CD4-positive, alpha-beta T cell treated with Interferon alpha-2 for 1 hour (primary cell): ENCODE data around the gene NR5A1.

Experiments used
- DNase-seq, 2 donors: peaks; one replicate each; pipeline ENCODE4 v3.0.0-alpha.2; 2020 to 2022

Gene NR5A1

GRCh38 chr9:124506931-124507879 is at the start of gene NR5A1:
Gene NR5A1, minus strand, starts transcription at chr9:124507399. Its CDS starts 4,004 bp downstream, at chr9:124503395.
- no peak for DNase-seq

GRCh38 chr9:124555043-124555442 is 47.8 kb upstream of the NR5A1 start:
- no peak for DNase-seq

DNA sequence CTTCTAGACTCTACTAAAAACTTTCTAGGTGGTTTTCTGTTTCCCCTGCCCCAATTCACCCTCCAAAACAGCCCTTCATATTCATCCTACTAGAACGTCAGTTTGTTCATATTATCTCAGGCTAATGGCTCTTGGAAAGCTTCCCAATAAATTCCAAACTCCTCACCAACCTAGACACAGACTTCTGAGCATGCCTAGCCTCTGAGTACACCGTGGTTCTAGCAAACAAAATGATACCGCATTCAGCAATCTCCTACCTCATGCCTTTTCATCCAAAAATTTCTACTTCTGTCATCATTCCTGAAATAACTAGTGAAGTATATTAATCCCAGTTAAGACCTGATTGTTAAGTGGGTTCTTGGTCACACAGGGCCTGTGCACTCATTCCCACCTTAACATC is 46.5 kb upstream of the NR5A1 start:
- no peak for DNase-seq

- DNase-seq: no peak
Measured at GRCh38 chr9:124552273-124552605, 45.0 kb upstream of the NR5A1 start.

GRCh38 chr9:124551472-124552272 is 44.5 kb upstream of the NR5A1 start:
- DNase-seq: peak in 1 of 2 donors; percentile 5

DNA sequence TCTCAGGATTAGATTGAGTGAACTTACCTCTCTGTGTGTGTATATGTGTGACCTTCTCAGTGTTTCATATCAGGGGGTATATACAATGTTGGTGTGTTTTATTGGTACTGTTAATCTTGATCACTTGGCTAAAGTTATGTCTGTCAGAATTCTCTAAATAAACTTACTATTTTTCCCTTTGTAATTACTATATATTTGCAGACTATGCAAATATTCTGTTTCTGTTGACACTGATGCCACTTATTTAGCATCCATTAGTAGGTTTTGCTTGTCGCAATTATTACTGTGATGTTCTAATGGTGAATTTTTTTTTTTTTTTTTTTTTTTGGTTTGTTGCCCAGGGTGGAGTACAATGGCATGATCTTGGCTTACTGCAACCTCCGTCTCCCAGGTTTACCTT is 42.9 kb upstream of the NR5A1 start:
- no peak for DNase-seq

GRCh38 chr9:124549016-124549415 is 41.8 kb upstream of the NR5A1 start:
- DNase-seq: no peak

DNA sequence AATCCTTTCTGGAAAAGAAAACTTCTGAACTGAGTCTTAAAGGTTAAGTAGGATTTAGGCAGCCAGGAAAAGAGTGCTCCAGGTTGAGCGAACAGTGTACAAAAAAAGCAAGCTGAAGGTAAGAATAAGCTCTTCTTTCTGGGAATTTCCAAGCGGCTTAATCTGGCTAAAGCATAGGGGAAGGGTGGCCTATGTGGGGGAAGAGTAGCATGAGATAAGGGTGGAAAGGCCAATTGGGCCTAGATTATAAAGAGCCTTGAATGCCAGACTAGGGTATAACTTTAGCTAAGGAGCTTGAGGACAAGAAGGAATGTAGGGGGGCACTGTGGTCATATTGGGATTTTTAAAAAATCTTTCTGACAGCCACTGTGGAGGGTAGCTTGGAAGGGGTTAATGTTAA is 37.3 kb upstream of the NR5A1 start:
- DNase-seq: no peak

DNA sequence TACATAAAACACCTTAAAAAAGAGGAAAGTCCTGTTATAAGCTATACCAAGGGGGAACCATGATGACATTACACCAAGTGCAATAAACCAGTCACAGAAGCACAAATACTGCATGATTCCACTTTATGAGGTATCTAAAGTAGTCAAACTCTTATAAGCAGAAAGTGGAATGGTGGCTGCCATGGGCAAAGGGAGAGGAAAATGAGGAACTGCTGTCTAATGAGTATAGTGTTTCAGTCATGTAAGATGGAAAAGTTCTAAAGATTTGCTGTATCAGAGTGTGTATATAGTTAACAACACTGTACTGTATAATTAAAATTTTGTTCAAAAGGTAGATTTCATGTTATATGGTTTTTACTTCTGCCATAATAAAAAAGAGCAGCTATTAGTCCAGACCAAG is 34.6 kb upstream of the NR5A1 start:
- no peak for DNase-seq

DNA sequence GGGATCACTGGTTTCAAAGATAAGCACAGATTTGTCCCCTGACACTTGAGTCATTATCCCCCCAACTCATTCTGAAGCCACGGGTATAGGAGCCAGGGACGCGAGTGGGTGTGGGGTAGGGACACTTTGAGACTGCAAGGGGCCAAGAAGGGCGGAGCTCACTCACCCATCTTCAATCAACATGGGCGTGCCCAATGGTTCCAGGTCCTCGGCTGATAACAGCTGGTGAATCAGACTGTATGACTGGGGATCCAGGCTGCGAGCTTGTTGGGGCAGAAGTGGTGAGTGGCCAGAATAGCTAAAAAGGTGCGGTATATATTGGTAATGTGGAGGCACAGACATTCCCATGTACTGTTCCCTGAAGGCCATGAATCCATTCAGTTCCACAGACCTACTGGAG is 30.7 kb upstream of the NR5A1 start:
- DNase-seq: no peak

GRCh38 chr9:124535846-124536245 is 28.6 kb upstream of the NR5A1 start:
- DNase-seq: no peak

DNA sequence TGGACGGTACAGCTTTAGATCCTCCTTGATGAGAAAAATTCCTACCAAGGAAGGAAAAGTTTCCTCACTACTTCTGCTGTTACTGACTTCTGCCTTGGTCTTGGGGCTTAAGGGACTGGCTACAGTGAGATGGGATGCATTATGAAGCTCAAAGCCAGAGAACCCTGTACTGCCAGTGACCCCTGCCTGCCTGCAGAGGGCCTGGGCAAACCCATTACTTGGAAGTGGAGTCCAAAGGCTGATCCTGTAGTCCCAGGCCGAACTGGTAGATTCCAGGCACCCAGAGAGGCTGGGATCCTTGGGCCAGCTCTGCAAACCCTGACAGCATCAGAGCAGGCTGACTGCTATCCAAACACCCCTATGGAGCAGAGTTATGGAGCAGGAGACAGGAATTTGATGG is 25.7 kb upstream of the NR5A1 start:
- DNase-seq: no peak

DNA sequence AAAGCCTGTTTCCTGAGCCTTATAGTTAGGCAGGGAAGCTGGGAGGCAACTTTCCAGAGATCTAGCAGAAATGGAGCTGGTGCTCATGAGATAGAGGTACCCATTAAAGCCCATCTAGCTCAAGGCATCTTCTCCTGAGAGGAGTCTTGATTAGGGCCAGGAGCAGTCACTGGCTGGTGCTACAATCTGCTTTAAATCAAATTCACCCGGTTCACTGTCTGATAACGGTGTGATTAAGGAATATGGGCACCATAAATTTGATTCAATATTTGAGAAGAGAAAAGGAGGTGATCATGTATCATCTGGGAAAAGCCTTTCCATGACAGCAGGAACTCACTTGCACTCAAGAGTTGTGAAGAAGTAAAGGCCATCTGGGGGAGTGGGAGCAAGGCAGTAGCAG is 23.9 kb upstream of the NR5A1 start:
- DNase-seq: no peak

- DNase-seq: no peak
Measured at GRCh38 chr9:124530246-124530645, 23.0 kb upstream of the NR5A1 start.

DNA sequence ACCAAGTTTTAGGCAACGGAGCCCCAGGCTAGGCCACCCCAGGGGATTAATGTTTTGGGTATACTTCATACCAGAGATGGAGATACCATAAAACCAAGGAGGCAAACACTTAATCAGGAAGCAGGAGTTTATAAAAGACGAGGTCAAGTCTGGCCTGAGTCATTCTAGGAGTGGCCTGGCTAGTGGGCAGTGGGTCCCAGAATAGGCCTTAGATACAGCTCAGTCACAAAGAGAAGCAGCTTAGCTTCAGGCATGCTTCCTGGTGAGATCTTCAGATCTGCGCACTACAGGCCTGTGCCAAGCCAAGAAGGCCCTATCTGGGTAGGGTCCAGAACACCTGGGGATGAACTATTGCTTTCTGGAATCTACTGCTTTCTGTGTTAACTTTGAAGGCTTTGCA is 20.6 kb upstream of the NR5A1 start:
- no peak for DNase-seq

DNA sequence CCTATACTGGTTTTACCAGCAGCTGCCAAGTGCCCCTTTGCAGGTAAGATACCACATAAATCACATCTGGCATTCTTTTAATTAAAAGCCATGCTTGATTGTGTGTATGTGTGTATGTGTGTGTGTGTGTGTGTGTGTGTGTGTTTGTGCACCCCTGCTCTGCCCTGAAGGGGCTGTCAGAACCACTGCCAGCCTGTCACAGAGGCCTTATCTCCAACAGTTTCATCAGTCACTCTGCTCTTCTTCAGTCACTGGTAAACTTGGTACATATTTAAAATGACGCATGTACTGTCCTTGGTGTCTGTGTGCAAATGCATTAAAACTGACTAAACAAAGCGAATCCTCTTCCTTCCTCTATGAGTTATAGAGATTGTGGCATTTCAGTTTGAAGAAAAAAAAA is 19.0 kb upstream of the NR5A1 start:
- no peak for DNase-seq

GRCh38 chr9:124522121-124523098 is 15.2 kb upstream of the NR5A1 start:
- no peak for DNase-seq

GRCh38 chr9:124521142-124521541 is 13.9 kb upstream of the NR5A1 start:
- no peak for DNase-seq

DNA sequence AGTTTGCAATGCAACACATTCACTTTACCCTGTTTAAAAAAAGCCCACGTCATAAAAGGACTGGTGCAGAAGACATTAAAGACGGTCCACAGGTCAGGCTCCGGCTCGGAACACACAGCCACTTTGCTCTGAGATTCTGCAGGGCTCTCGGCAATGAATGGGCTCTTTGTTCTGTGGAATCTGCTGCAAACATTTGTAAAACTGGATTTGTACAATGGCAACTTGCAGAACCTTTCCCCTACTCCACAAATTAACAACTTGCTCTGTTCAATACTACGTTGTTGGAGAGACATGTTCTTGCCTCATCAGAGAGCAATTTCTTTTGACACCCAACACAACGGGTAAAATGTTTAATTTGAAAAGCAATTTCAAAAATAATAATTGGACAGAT is 13.0 kb upstream of the NR5A1 start:
- DNase-seq: no peak

GRCh38 chr9:124518116-124518515 is 10.9 kb upstream of the NR5A1 start:
- DNase-seq: no peak

GRCh38 chr9:124517600-124517999 is 10.4 kb upstream of the NR5A1 start:
- no peak for DNase-seq

- DNase-seq: no peak
Measured at GRCh38 chr9:124514874-124515273, 7.7 kb upstream of the NR5A1 start.

GRCh38 chr9:124514125-124514524 is 6.9 kb upstream of the NR5A1 start:
- DNase-seq: no peak
